Activated T-cell treated with anti-CD3 and anti-CD28 coated beads, Interleukin-2, amount 50 U/mL, for 72 hours (primary cell): Measurements from ENCODE around the gene OR5H2. TPM values are rescaled to one million over a fixed set of nuclear protein-coding genes. Genes with fewer than 3 reads are reported as not detected.

ENCODE experiments used
- ATAC-seq, 2 donors: fragments of 150-1000 bp; cut with Tn5 transposase; replicated peaks in 1 of 2; 2 replicates each; pipeline ENCODE4 v1.10.0; 2021; ENCODE audit warnings: moderate library complexity in 2 of 2, mild to moderate bottlenecking in 1 of 2
- DNase-seq, 2 donors: peaks; one replicate each; pipeline ENCODE4 v3.0.0; 2021 to 2022; ENCODE audit warnings: mixed read lengths in 1 of 2
- H3K27ac Mint-ChIP-seq: one replicate; pipeline ENCODE4 v1.8.0; 2022; ENCODE audit warnings: mild to moderate bottlenecking, moderate library complexity, mixed read lengths
- H3K27me3 Mint-ChIP-seq: one replicate; pipeline ENCODE4 v1.8.0; 2022; ENCODE audit warnings: low read depth, mixed read lengths
- H3K36me3 Mint-ChIP-seq, 2 donors: one replicate each; pipeline ENCODE4 v1.8.0; 2022; ENCODE audit warnings: mixed read lengths in 2 of 2, mild to moderate bottlenecking in 1 of 2; ENCODE audit not compliant: insufficient read depth in 2 of 2
- H3K4me1 Mint-ChIP-seq: one replicate; pipeline ENCODE4 v1.8.0; 2022; ENCODE audit warnings: low read depth, mixed read lengths
- H3K4me3 Mint-ChIP-seq, 2 donors: one replicate each; pipeline ENCODE4 v1.8.0; 2022; ENCODE audit warnings: mild to moderate bottlenecking in 2 of 2, mixed read lengths in 2 of 2, moderate library complexity in 2 of 2
- H3K9me3 Mint-ChIP-seq, 2 donors: one replicate each; pipeline ENCODE4 v1.8.0; 2022; ENCODE audit warnings: mixed read lengths in 2 of 2
- total RNA-seq, 2 donors: library from RNA; stranded (reverse); gene quantifications; one replicate each; pipeline ENCODE4 v1.2.3, GENCODE V29; 2022

OR5H2 gene
- total RNA-seq, 2 donors from 2014 or later = not detected

DNA sequence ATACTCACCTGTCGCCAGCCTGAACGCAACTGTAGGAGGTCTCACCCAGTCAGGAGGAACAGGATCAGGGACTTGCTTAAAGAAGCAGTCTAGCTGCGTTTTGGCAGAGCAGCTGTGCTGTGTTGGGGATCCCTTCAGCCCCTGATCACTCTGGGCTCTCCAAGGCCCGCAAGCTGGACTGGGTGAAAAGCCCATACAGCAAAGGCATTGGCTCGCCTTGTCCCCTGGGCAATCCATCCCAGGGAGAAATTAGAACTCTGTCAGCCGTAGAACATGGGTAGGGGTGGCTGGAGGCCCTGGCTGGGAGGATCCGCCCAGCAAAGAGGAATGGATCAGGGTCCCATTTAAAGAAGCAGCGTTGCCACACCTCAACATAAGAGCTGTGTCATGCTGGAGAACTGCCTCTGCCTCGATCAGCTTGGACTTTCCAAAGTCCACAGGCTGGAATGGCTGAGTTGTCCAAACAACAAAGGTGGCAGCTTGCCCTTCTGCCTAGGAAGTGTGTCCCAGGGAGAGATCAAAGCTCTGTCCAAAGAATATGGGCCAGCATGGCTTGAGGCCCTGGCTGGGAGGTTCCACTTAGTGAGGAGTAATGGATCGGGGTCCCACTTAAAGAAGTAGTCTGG, 9.1 kb downstream of the OR5H2 start:
- peaks cover 0 to 2% of the 10 kb centered on the region in 2 donors for H3K9me3 Mint-ChIP-seq
- H3K4me3 Mint-ChIP-seq = no peak overlapping the region
- DNase-seq (no peak), ATAC-seq (no peak)
- H3K36me3 Mint-ChIP-seq = no peaks in the 10 kb centered on the region
- no peak overlapping the region for H3K27ac Mint-ChIP-seq
- no peaks in the 10 kb centered on the region for H3K4me1 Mint-ChIP-seq
- peaks cover 10% of the 10 kb centered on the region for H3K27me3 Mint-ChIP-seq

DNA sequence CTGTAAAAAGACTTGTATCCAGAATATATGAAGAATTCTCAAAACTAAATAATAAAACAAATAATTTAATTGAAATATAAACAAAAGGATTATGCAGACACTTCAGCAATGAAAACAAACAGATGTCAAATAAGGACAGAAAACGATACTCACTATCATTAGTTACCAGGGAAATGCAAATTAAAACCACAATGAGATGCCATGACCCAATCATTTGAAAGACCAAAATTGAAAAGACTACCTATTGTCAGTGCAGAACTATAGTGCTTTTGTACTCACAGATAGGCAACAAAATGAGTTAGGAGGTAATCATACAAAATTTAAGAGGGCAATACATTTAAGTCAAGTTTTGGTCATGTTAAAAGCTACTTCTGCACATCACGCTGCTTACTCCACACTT, 39.8 kb downstream of the OR5H2 start:
- no peak for ATAC-seq
- no peak overlapping the region for H3K27ac Mint-ChIP-seq
- no peak for DNase-seq
- no peak overlapping the region for H3K4me3 Mint-ChIP-seq
- no peaks in the 10 kb centered on the region for H3K36me3 Mint-ChIP-seq
- peaks cover 5% of the 10 kb centered on the region for H3K4me1 Mint-ChIP-seq
- H3K9me3 Mint-ChIP-seq = no peaks in the 10 kb centered on the region
- peaks cover 22% of the 10 kb centered on the region for H3K27me3 Mint-ChIP-seq

GRCh38 chr3:98322686-98323085, 40.4 kb downstream of the OR5H2 start:
- no peak for DNase-seq
- Mint-ChIP-seq H3K4me3 (no peak overlapping the region), H3K4me1 (peaks cover 10% of the 10 kb centered on the region), H3K27ac (no peak overlapping the region), H3K27me3 (peaks cover 26% of the 10 kb centered on the region), H3K36me3 (no peaks in the 10 kb centered on the region), H3K9me3 (no peaks in the 10 kb centered on the region)
- no peak for ATAC-seq

GRCh38 chr3:98323425-98323824, 41.1 kb downstream of the OR5H2 start:
- Mint-ChIP-seq H3K4me3 (no peak overlapping the region), H3K4me1 (peaks cover 10% of the 10 kb centered on the region), H3K36me3 (no peaks in the 10 kb centered on the region), H3K9me3 (no peaks in the 10 kb centered on the region), H3K27ac (no peak overlapping the region), H3K27me3 (peaks cover 33% of the 10 kb centered on the region)
- DNase-seq (no peak), ATAC-seq (no peak)

DNA sequence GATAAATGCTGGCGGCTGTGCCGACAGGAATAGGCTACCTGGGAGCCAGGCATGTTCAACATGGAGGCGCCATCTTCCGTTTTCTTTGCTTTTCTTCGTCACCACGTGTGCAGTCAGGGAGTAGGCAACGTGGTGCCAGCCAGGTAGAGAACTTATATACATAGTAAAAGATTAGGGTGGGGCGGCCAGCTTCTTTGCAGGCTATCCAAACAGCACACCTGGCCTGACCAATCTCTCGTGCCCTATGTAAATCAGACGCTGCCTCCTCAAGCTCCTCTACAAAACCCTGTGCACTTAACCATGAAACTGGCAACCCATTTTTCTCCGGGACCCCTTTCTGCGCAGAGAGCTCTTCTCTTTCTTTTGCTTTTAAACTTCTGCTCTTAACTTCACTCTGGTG, 42.8 kb downstream of the OR5H2 start:
- no peak for ATAC-seq
- Mint-ChIP-seq H3K4me3 (no peak overlapping the region), H3K4me1 (peaks cover 10% of the 10 kb centered on the region), H3K27ac (no peak overlapping the region), H3K9me3 (no peaks in the 10 kb centered on the region), H3K27me3 (peaks cover 41% of the 10 kb centered on the region), H3K36me3 (no peaks in the 10 kb centered on the region)
- no peak for DNase-seq

DNA sequence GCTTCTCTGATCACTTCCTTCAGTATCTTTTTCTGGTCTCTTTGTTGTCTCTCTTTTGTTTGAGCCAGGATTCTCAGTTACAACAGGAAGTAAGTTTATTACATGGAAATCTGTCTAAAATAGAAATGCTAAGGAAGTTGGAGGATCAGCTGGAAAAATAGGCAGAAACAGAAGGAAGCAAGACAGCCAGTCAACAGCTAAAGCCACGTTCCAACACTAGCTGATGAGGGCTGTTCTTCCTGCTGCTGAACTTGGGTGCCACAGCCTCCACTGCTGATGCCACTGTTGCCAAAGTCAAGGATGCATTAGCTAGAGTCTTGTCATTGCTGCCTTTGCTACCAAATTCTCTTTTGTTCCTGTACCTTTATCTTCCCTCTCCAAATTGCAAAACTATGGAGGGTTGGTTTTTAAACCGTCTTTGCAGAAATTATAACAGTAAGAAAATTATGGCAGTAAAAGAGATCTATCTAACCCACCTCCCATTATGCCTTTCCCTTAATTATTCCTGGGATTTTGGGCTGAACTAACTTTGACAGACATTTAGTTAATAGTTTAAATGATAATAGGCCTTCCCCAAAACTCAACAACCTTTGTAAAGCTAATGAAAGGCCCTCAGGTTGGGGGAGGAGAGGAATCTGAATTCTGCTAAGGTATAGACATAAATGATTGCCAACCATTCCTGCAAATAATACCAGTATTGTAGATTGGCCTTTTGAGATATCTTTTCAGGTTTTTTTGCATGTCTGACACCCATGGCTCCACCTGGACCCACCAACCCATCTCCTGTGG, 44.0 kb downstream of the OR5H2 start:
- Mint-ChIP-seq H3K27ac (no peak overlapping the region), H3K36me3 (no peaks in the 10 kb centered on the region), H3K4me3 (peak overlapping the region in 1 of 2 donors; percentile 18), H3K27me3 (peaks cover 42% of the 10 kb centered on the region), H3K9me3 (no peaks in the 10 kb centered on the region), H3K4me1 (peaks cover 10% of the 10 kb centered on the region)
- DNase-seq = no peak
- no peak for ATAC-seq

DNA sequence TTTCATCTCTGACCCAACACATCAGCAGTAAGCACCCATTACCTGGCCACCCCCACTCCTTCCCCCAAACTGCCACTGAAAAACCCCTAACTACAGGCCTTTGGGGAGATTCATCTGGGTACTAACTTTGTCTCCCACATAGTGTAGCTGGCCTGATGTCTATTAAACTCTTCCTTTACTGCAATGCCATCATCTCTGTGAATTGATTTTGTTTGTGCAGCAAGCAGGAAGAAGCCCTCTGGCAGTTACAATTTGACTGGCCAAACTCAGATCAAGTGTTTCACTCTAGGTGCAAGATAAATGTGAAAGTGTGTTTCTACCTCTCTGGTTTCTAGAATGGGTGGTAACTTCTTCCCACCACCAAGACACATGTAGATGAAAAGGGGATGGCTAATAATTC, 44.6 kb downstream of the OR5H2 start:
- ATAC-seq (peak; percentile 82 to 92), DNase-seq (peak; percentile 17 to 37)
- peak overlapping the region in 1 of 2 donors; percentile 18 for H3K4me3 Mint-ChIP-seq
- no peaks in the 10 kb centered on the region for H3K36me3 Mint-ChIP-seq
- peak overlapping the region; percentile 63 for H3K27ac Mint-ChIP-seq
- H3K27me3 Mint-ChIP-seq = peaks cover 48% of the 10 kb centered on the region
- H3K4me1 Mint-ChIP-seq = peaks cover 10% of the 10 kb centered on the region
- H3K9me3 Mint-ChIP-seq = no peaks in the 10 kb centered on the region

DNA sequence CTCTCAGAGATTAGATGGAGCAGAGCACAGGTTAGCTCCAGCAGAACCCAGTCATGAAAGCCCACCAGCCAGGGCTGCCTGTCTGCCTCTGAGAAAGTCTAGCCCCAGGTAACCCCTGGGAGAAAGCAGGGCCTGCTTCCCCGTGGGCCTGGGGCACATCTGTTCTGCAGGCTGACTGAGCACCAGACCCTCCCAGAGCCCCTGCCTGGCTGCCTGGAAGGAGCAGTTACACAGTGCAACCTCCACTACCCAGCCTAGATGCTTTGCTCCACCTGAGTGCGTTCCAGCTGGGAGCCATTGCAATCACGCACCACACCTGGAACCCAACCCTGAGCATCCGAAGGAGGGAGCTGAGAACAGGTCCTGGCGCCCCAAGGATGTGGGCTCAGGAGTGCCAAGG, 46.6 kb downstream of the OR5H2 start:
- ATAC-seq (no peak), DNase-seq (no peak)
- Mint-ChIP-seq H3K36me3 (no peaks in the 10 kb centered on the region), H3K27me3 (peaks cover 55% of the 10 kb centered on the region), H3K27ac (no peak overlapping the region), H3K4me1 (peaks cover 10% of the 10 kb centered on the region), H3K9me3 (no peaks in the 10 kb centered on the region), H3K4me3 (no peak overlapping the region)

DNA sequence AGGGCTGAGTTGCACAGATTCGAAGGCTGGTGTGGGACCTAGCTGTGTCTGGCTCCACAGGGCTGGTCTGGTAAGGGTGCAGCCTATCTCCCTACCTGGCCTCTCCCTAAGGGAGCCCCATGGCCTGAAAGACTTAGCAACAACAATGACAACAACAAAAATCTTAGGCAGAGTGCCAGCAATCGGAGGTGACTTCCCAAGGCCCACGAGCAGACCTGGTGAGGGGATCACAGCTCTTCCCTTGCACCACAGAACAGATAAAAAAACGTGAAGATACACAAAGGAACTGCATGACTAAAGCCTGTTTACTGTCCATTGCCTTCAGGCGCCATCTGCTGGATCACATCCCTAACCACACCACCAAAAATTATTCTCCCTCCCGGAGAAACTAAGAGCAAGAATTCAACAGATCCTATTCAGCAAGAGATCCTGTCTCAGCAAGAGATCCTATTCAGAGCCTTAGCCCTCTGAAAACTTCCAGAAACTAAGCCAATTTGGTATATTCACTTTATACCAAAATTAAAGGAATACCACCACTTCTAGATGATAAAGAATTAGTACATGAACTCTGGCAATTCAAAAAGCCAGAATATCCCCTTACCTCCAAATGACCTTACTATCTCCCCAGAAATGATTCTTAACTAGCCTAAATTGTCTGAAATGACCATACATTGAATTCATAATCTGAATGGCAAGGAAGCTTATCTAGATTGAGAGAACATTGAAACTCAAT, 47.3 kb downstream of the OR5H2 start:
- Mint-ChIP-seq H3K27ac (no peak overlapping the region), H3K27me3 (peaks cover 61% of the 10 kb centered on the region), H3K4me3 (no peak overlapping the region), H3K36me3 (no peaks in the 10 kb centered on the region), H3K4me1 (peaks cover 10% of the 10 kb centered on the region), H3K9me3 (no peaks in the 10 kb centered on the region)
- ATAC-seq (peak; percentile 49 to 73), DNase-seq (peak; percentile 44 to 48)

GRCh38 chr3:98331329-98331728, 49.0 kb downstream of the OR5H2 start:
- Mint-ChIP-seq H3K27me3 (peaks cover 45% of the 10 kb centered on the region), H3K9me3 (no peaks in the 10 kb centered on the region), H3K4me3 (no peak overlapping the region), H3K4me1 (peaks cover 10% of the 10 kb centered on the region), H3K36me3 (no peaks in the 10 kb centered on the region), H3K27ac (no peak overlapping the region)
- DNase-seq (no peak), ATAC-seq (no peak)

Other genes with a start within 250 kb of the OR5H2 start
- not detected for gene GABRR3, start 247.2 kb upstream of the OR5H2 start, total RNA-seq
- not detected for gene OR5AC2, start 195.3 kb upstream of the OR5H2 start, total RNA-seq
- gene OR5H1, start 151.8 kb upstream of the OR5H2 start, total RNA-seq = not detected
- not detected for gene OR5H14, start 135.0 kb upstream of the OR5H2 start, total RNA-seq
- gene OR5H15, start 115.8 kb upstream of the OR5H2 start, total RNA-seq = not detected
- not detected for gene OR5H6, start 18.3 kb upstream of the OR5H2 start, total RNA-seq
- not detected for gene OR5K4, start 71.3 kb downstream of the OR5H2 start, total RNA-seq
- gene OR5K3, start 108.2 kb downstream of the OR5H2 start, total RNA-seq = not detected
- not detected for gene OR5K1, start 180.7 kb downstream of the OR5H2 start, total RNA-seq
- gene OR5K2, start 215.2 kb downstream of the OR5H2 start, total RNA-seq = not detected
- gene CLDND1, start 240.4 kb downstream of the OR5H2 start, total RNA-seq = 100 to 1,000 TPM; 284 to 361 TPM
- 10 to 100 TPM in 1 of 2 donors, 1 to 10 TPM in 1; 4.6 to 24.0 TPM for gene GPR15, start 249.5 kb downstream of the OR5H2 start, total RNA-seq